Bronchial epithelial cell (primary cell): ENCODE data around the gene ZSCAN26. TPM values are rescaled to one million over a fixed set of nuclear protein-coding genes. Genes with fewer than 3 reads are reported as not detected.

Source experiments
- DNase-seq: peaks from one replicate; pipeline ENCODE4 v3.0.0-alpha.2; 2010; ENCODE audit warnings: low read depth
- FAIRE-seq: peaks from 2 replicates; lab custom pipeline; 2011; peaks lifted over from hg19 to GRCh38; lab: Jason Lieb, UNC
- H3K27me3 ChIP-seq: 2 replicates; pipeline ENCODE4 v1.5.1; 2011; ENCODE audit warnings: low read length; ENCODE audit not compliant: control insufficient read depth, insufficient read depth
- H3K36me3 ChIP-seq: 2 replicates; pipeline ENCODE4 v1.5.1; 2011; ENCODE audit warnings: low read length; ENCODE audit not compliant: control insufficient read depth, insufficient read depth
- H3K4me3 ChIP-seq: 2 replicates; pipeline ENCODE4 v1.5.1; 2011; ENCODE audit warnings: mild to moderate bottlenecking, low read depth, low read length, control low read depth
- CTCF ChIP-seq: IDR thresholded peaks from 2 replicates; pipeline ENCODE4 v1.5.1; 2011; ENCODE audit warnings: mild to moderate bottlenecking, moderate library complexity, low read length, control low read depth, inconsistent platforms; ENCODE audit not compliant: insufficient read depth, severe bottlenecking
- total RNA-seq: library from RNA; depleted of rRNA; stranded (reverse); fragments of >200 nt; gene quantifications from 2 replicates; pipeline ENCODE4 v1.2.1, GENCODE V29; 2014

The ZSCAN26 gene
- total RNA-seq, 1 donor from 2014 or later: 8.7 TPM

GRCh38 chr6:28277746-28278145, 10.8 kb downstream of the ZSCAN26 start:
- H3K4me3 ChIP-seq: no peak overlapping the region
- TF ChIP-seq CTCF: no peak
- H3K36me3 ChIP-seq: peaks cover 1% of the 10 kb centered on the region
- DNase-seq (no peak), FAIRE-seq (no peak)
- H3K27me3 ChIP-seq: no peaks in the 10 kb centered on the region

DNA sequence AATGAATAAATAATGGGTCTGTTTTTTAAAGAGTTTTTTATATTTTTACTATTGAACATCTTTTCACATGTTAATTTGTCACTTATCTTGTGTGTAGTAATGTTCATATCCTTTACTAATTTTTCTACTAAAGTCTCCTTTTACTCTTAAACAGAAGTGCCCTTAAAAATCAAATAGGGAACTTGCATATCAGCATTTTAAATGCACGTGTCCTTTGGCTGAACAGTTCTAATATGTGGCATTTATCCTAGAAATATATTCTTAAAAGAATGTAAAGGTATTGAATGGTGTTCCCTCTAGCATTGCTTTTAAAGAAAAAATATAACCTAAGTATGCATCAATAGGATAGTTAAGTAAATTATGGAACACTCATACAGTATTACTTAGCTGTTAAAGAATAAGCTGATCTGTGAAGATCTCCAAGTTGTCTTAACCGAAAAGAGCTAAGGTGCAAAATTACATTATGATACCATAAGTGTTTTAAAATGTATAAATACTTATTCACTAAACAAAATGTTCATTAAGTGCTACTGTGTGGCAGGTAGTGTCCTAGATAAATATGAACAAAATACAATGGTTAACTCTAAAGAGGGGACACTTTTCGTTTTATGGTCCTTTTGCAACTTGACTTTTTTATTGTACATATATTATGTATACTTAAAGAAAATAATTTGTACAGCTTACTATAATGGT, 13.8 kb downstream of the ZSCAN26 start:
- FAIRE-seq (no peak), DNase-seq (no peak)
- Histone ChIP-seq H3K4me3 (peak overlapping the region; percentile 52), H3K36me3 (peaks cover 1% of the 10 kb centered on the region), H3K27me3 (no peaks in the 10 kb centered on the region)
- TF ChIP-seq CTCF: no peak

DNA sequence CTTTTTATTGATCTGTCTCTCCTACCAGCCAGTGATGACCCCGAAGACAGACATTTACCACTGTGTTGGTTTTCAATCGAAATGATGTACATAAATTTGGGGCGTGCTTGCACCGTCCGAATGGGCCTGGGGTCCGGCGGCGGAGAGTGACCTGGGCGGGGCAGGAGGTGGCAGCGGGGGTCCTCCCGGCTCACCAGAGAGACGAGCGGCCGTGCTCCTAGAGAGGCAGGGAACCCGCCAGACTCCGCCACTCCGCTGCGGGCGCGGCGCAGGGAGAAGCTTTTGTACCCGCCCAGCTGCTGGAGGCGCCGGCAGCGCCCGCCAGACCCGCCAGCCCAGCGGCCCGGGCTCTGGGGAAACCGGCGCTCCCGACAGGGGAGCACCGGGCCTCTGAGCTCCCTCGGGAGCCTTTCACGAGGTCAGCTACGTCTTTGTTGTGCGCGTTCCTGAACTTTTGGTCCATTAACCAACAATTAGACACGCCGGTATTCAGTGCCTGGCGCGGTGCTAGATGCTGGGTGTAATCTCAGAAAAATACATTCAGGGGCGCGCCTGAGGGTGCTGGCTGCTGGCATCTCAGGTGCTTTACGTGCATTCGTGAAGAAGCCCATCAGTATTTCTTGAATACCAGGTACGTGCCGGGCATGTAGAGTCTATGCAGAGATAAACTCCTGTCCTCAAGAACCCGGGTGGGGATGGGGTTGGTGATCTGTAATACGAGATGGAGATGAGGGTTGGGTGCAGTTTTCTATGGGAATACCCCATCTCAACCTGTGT, 14.5 kb downstream of the ZSCAN26 start, which contains the start of gene PGBD1:
Gene PGBD1 (plus strand): TSS at position 285 of the 777 bp plus-strand sequence. CDS start 2,242 bp downstream, outside the sequence.
- TF ChIP-seq CTCF: no peak
- no peaks in the 10 kb centered on the region for H3K27me3 ChIP-seq
- peaks cover 1% of the 10 kb centered on the region for H3K36me3 ChIP-seq
- FAIRE-seq (no peak), DNase-seq (peak; percentile 41)
- H3K4me3 ChIP-seq: peak within 1 kb of the TSS; percentile 52

- DNase-seq: no peak
- TF ChIP-seq CTCF: no peak
- H3K4me3 ChIP-seq: no peak overlapping the region
- no peaks in the 10 kb centered on the region for H3K27me3 ChIP-seq
- H3K36me3 ChIP-seq: no peaks in the 10 kb centered on the region
- no peak for FAIRE-seq
These were observed 16.0 kb downstream of the ZSCAN26 start for GRCh38 chr6:28282926-28283325.

DNA sequence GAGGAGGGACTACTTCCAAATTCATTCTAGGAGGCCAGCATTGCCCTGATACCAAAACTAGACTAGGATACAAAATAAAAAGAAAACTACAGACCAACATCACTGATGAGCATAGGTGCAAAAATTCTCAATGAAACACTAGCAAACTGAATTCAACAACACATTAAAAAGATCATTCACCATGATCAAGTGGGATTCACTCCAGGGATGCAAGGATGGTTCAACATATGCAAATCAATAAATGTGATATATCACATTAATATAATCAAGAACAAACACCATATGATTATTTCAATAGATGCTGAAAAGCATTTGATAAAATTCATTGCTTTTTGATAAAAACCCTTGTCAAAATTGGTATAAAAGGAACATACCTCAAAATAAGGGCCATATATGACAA, 24.6 kb downstream of the ZSCAN26 start:
- TF ChIP-seq CTCF: no peak
- no peak for FAIRE-seq
- no peak overlapping the region for H3K4me3 ChIP-seq

More for the DNA sequence above, 24.6 kb downstream of the ZSCAN26 start:
- Histone ChIP-seq H3K27me3 (no peaks in the 10 kb centered on the region), H3K36me3 (no peaks in the 10 kb centered on the region)
- no peak for DNase-seq
